SU-DHL-6 (cell line): Measurements from ENCODE around the gene DCTN3.

ENCODE experiments used
- CTCF ChIP-seq: fragments of 200-600 bp; sonication (generic); IDR thresholded peaks from one replicate; pipeline ENCODE4 v1.5.1; 2017; ENCODE audit warnings: antibody characterized with exemption, mild to moderate bottlenecking, low read length, moderate library complexity; ENCODE audit not compliant: insufficient read depth, poor library complexity, severe bottlenecking
- EZH2phosphoT487 ChIP-seq: fragments of 200-600 bp; sonication (generic), shearing (Covaris generic); conservative IDR thresholded peaks from 2 replicates; pipeline ENCODE4 v1.6.1; 2018; ENCODE audit warnings: mild to moderate bottlenecking, antibody characterized with exemption, low read length, moderate library complexity, mixed read lengths

- TF ChIP-seq CTCF (no peak), EZH2phosphoT487 (no peak)
Observed at GRCh38 chr9:34572628-34573027, 47.7 kb downstream of the DCTN3 start.
